ENCODE data around the gene CDV3. TPM values are rescaled to one million over a fixed set of nuclear protein-coding genes. Genes with fewer than 3 reads are reported as not detected.

The CDV3 gene
- 103 to 124 TPM (median 108 TPM) in 5 replicates for total RNA-seq (2022; extraction: Qiagen RNA extraction)

GRCh38 chr3:133573629-133574194 lies at the start of gene CDV3:
CDV3 (plus strand) TSS chr3:133573686; CDS start chr3:133574045, 359 bp downstream.

Other genes with a start within 250 kb of the CDV3 start
- not detected in 5 replicates for gene BFSP2, start 173.6 kb upstream of the CDV3 start, total RNA-seq (2022; extraction: Qiagen RNA extraction)
- 19.8 to 29.1 TPM (median 22.6 TPM) in 5 replicates for gene TOPBP1, start 88.3 kb downstream of the CDV3 start, total RNA-seq (2022; extraction: Qiagen RNA extraction)
- 1.2 to 2.1 TPM (median 1.5 TPM) in 5 replicates for gene TF, start 172.7 kb downstream of the CDV3 start, total RNA-seq (2022; extraction: Qiagen RNA extraction)
- 51.1 to 72.9 TPM (median 54.7 TPM) in 5 replicates for gene SRPRB, start 232.1 kb downstream of the CDV3 start, total RNA-seq (2022; extraction: Qiagen RNA extraction)

All from A549 treated with AZD2906 at 1 μM for 4 hours (cell line).